PC-3 (cell line): ENCODE measurements around the gene SLC26A1. TPM values are rescaled to one million over a fixed set of nuclear protein-coding genes. Genes with fewer than 3 reads are reported as not detected.

Source experiments
- ATAC-seq: fragments of 200-7000 bp; cut with Tn5 transposase; 2 replicates; pipeline ENCODE4 v1.9.1; 2020; ENCODE audit warnings: mild to moderate bottlenecking, moderate library complexity
- BruUV-seq: library from RNA; stranded (reverse); fragments of 400-500 nt; replicated peaks from 2 replicates; lab custom pipeline; 2021; lab: Mats Ljungman, UMichigan
- CTCF ChIA-PET: fragments of 300-600 bp; sonication (Branson Sonifier 250); formaldehyde crosslinking; loops from one replicate; lab custom pipeline; 2022; ENCODE audit warnings: antibody characterized with exemption; lab: Charles Lee
- POLR2A ChIA-PET: fragments of 300-600 bp; sonication (Branson Sonifier 250); formaldehyde crosslinking; loops from one replicate; lab custom pipeline; 2022; ENCODE audit warnings: antibody characterized with exemption; ENCODE audit not compliant: unreplicated experiment; lab: Charles Lee
- DNase-seq: peaks from one replicate; pipeline ENCODE4 v3.0.0-alpha.2; 2015
- H2AFZ ChIP-seq: fragments of 300-600 bp; sonication (generic); 2 replicates; pipeline ENCODE4 v1.6.0; 2016; ENCODE audit warnings: antibody characterized with exemption, low read length
- H3F3A ChIP-seq: fragments of 300-600 bp; sonication (generic); one replicate; pipeline ENCODE4 v1.6.0; 2017; ENCODE audit warnings: antibody characterized with exemption, low read length, control low read depth, mild to moderate bottlenecking; ENCODE audit not compliant: unreplicated experiment
- H3K27ac ChIP-seq: fragments of 300-600 bp; sonication (generic); 2 replicates; pipeline ENCODE4 v1.5.1; 2016; ENCODE audit warnings: mild to moderate bottlenecking, low read length
- H3K27me3 ChIP-seq: fragments of 300-600 bp; sonication (generic); 2 replicates; pipeline ENCODE4 v1.6.1; 2016; ENCODE audit warnings: low read length, mixed read lengths
- H3K36me3 ChIP-seq: fragments of 300-600 bp; sonication (generic); 2 replicates; pipeline ENCODE4 v1.6.1; 2016; ENCODE audit warnings: low read depth, mixed run types, low read length, mixed read lengths
- H3K4me1 ChIP-seq: fragments of 300-600 bp; sonication (generic); 2 replicates; pipeline ENCODE4 v1.5.1; 2016; ENCODE audit warnings: low read length; ENCODE audit not compliant: insufficient read depth
- H3K4me2 ChIP-seq: fragments of 300-600 bp; sonication (generic); 2 replicates; pipeline ENCODE4 v1.6.0; 2016; ENCODE audit warnings: low read length
- H3K4me3 ChIP-seq: fragments of 300-600 bp; sonication (generic); 2 replicates; pipeline ENCODE4 v1.5.1; 2016; ENCODE audit warnings: mild to moderate bottlenecking, low read length, mixed read lengths
- H3K79me2 ChIP-seq: fragments of 300-600 bp; sonication (generic); 2 replicates; pipeline ENCODE4 v1.6.1; 2017; ENCODE audit warnings: low read length, mixed read lengths
- H3K9ac ChIP-seq: fragments of 300-600 bp; sonication (generic); 2 replicates; pipeline ENCODE4 v1.6.0; 2016; ENCODE audit warnings: mild to moderate bottlenecking, low read length
- H3K9me2 ChIP-seq: fragments of 300-600 bp; sonication (generic); replicated peaks from 2 replicates; pipeline ENCODE4 v1.6.1; 2016; ENCODE audit warnings: mixed run types, low read length, mixed read lengths
- H3K9me3 ChIP-seq: fragments of 300-600 bp; sonication (generic); 2 replicates; pipeline ENCODE4 v1.6.1; 2016; ENCODE audit warnings: low read length, mixed read lengths
- H4K20me1 ChIP-seq: fragments of 300-600 bp; sonication (generic); 2 replicates; pipeline ENCODE4 v1.6.1; 2016; ENCODE audit warnings: low read length, mixed read lengths
- EZH2 ChIP-seq: fragments of 300-600 bp; sonication (generic); IDR thresholded peaks from one replicate; pipeline ENCODE4 v1.6.1; 2017; ENCODE audit warnings: antibody characterized with exemption, mild to moderate bottlenecking, low read length; ENCODE audit not compliant: unreplicated experiment
- EZH2phosphoT487 ChIP-seq: fragments of 300-600 bp; sonication (generic); IDR thresholded peaks from 2 replicates; pipeline ENCODE4 v1.6.1; 2018; ENCODE audit warnings: mild to moderate bottlenecking, antibody characterized with exemption, low read length, borderline replicate concordance
- intact Hi-C: fragments of 100-400 bp; cut with micrococcal nuclease; formaldehyde crosslinking; loops from 2 replicates; pipeline ENCODE4 v1.9.0; 2023
- total RNA-seq: library from RNA; depleted of rRNA; stranded (reverse); fragments of >200 nt; gene quantifications from 2 replicates; pipeline ENCODE4 v1.2.3, GENCODE V29; 2014
- TF ChIP-seq, protein P1 (sequence below): fragments of 300-600 bp; sonication (generic); conservative IDR thresholded peaks from 2 replicates; pipeline ENCODE4 v1.5.1; 2017; ENCODE audit warnings: antibody characterized with exemption, low read depth, mild to moderate bottlenecking, low read length

SLC26A1 gene
- total RNA-seq, 1 experiment from 2014 or later: not detected

- intact Hi-C loops: no loop called here
- TF ChIP-seq EZH2phosphoT487: no peak
- no peak for TF ChIP-seq EZH2
- TF ChIP-seq, protein P1, sequence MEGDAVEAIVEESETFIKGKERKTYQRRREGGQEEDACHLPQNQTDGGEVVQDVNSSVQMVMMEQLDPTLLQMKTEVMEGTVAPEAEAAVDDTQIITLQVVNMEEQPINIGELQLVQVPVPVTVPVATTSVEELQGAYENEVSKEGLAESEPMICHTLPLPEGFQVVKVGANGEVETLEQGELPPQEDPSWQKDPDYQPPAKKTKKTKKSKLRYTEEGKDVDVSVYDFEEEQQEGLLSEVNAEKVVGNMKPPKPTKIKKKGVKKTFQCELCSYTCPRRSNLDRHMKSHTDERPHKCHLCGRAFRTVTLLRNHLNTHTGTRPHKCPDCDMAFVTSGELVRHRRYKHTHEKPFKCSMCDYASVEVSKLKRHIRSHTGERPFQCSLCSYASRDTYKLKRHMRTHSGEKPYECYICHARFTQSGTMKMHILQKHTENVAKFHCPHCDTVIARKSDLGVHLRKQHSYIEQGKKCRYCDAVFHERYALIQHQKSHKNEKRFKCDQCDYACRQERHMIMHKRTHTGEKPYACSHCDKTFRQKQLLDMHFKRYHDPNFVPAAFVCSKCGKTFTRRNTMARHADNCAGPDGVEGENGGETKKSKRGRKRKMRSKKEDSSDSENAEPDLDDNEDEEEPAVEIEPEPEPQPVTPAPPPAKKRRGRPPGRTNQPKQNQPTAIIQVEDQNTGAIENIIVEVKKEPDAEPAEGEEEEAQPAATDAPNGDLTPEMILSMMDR: no peak
- ATAC-seq: no peak
- Histone ChIP-seq H3K36me3 (no peaks in the 10 kb centered on the region), H3F3A (no peaks in the 10 kb centered on the region), H3K4me3 (no peak overlapping the region), H3K9ac (no peak overlapping the region), H3K9me2 (no peaks in the 10 kb centered on the region), H3K4me2 (no peak overlapping the region), H3K27me3 (no peaks in the 10 kb centered on the region), H4K20me1 (no peaks in the 10 kb centered on the region), H3K27ac (no peak overlapping the region), H3K9me3 (no peaks in the 10 kb centered on the region), H3K4me1 (no peaks in the 10 kb centered on the region), H3K79me2 (no peaks in the 10 kb centered on the region), H2AFZ (no peak overlapping the region)
- BruUV-seq: no TSS peak
- DNase-seq: no peak
- ChIA-PET POLR2A (no interaction called here), CTCF (no interaction called here)
These were observed 30.0 kb upstream of the SLC26A1 start for GRCh38 chr4:1023075-1023640.

DNA sequence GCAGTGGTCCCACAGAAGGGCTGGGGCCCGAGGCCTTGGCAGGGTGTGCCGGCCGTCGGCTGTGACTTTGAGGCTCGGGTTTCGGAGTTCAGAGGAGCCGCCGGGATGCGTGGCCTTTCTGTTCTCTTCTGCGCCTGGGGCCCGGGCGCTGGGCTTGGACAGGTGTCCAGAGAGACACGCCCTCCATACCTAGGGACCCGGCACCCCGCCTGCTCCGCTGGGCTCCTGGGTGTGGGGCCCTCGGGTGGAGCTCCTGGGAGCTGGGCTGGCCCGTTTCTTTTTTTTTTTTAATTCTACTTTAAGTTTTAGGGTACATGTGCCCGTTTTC lies 29.5 kb upstream of the SLC26A1 start:
- H3K9me3 ChIP-seq: no peaks in the 10 kb centered on the region
- H3K36me3 ChIP-seq: no peaks in the 10 kb centered on the region
- H3F3A ChIP-seq: no peaks in the 10 kb centered on the region
- intact Hi-C loops: no loop called here
- H3K4me3 ChIP-seq: no peak overlapping the region
- H4K20me1 ChIP-seq: no peaks in the 10 kb centered on the region
- H2AFZ ChIP-seq: no peak overlapping the region
- CTCF ChIA-PET: no interaction called here
- H3K27ac ChIP-seq: no peak overlapping the region
- no peak overlapping the region for H3K4me2 ChIP-seq
- ATAC-seq (no peak), DNase-seq (no peak)
- no peak overlapping the region for H3K9ac ChIP-seq
- TF ChIP-seq EZH2phosphoT487: no peak
- TF ChIP-seq, protein P1: no peak
- no peak for TF ChIP-seq EZH2
- H3K4me1 ChIP-seq: no peaks in the 10 kb centered on the region
- no peaks in the 10 kb centered on the region for H3K79me2 ChIP-seq
- BruUV-seq: no TSS peak
- POLR2A ChIA-PET: no interaction called here
- H3K9me2 ChIP-seq: no peaks in the 10 kb centered on the region
- no peaks in the 10 kb centered on the region for H3K27me3 ChIP-seq

GRCh38 chr4:1022051-1022738 lies 29.0 kb upstream of the SLC26A1 start:
- ChIA-PET POLR2A (no interaction called here), CTCF (no interaction called here)
- no TSS peak for BruUV-seq
- Histone ChIP-seq H3K4me2 (no peak overlapping the region), H3K27me3 (no peaks in the 10 kb centered on the region), H4K20me1 (no peaks in the 10 kb centered on the region), H3K4me3 (no peak overlapping the region), H3K79me2 (no peaks in the 10 kb centered on the region), H3K9ac (no peak overlapping the region), H3K36me3 (no peaks in the 10 kb centered on the region), H3K4me1 (no peaks in the 10 kb centered on the region), H3F3A (no peaks in the 10 kb centered on the region), H2AFZ (no peak overlapping the region), H3K27ac (no peak overlapping the region), H3K9me2 (no peaks in the 10 kb centered on the region), H3K9me3 (no peaks in the 10 kb centered on the region)
- DNase-seq (no peak), ATAC-seq (no peak)
- TF ChIP-seq EZH2phosphoT487 (no peak), EZH2 (no peak)
- TF ChIP-seq, protein P1: no peak
- intact Hi-C loops: no loop called here
